LHCN-M2 (cell line): ENCODE data around the gene TULP4. TPM values are rescaled to one million over a fixed set of nuclear protein-coding genes. Genes with fewer than 3 reads are reported as not detected.
"Not testable (repeated sequence)": the region's sequence is repeated elsewhere in the genome, so short reads cannot be mapped to it uniquely, and the experiment has no call there.

Experiments used
- DNase-seq: peaks from one replicate; pipeline ENCODE4 v3.0.0-alpha.2; 2012; ENCODE audit warnings: low read depth
- total RNA-seq: library from RNA; depleted of rRNA; stranded (reverse); fragments of >200 nt; gene quantifications from 2 replicates; pipeline ENCODE4 v1.2.3, GENCODE V29; 2014

TULP4 gene
- total RNA-seq, 1 experiment from 2014 or later, result 95.8 TPM

- DNase-seq, result no peak
Measured at GRCh38 chr6:158387578-158387977, 75.3 kb downstream of the TULP4 start.

DNA sequence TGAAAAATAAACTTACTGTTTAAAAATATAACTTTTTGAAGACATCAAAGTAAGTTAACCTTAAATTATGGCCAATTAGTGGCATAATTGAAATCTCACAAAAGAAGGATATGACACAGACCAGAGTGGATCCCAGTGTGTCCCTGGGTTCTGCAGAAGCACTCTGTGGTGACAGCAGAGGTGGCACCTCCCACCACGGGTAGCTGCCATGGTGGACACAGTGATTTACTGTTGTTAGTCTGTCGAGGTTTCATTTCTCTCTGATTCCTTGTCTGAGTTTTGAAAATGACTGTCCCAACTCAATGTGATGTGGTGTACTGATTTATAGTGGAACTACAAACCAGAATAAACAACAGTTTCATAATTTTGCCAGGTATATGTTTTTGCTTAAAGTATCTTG is 76.5 kb downstream of the TULP4 start:
- no peak for DNase-seq

DNA sequence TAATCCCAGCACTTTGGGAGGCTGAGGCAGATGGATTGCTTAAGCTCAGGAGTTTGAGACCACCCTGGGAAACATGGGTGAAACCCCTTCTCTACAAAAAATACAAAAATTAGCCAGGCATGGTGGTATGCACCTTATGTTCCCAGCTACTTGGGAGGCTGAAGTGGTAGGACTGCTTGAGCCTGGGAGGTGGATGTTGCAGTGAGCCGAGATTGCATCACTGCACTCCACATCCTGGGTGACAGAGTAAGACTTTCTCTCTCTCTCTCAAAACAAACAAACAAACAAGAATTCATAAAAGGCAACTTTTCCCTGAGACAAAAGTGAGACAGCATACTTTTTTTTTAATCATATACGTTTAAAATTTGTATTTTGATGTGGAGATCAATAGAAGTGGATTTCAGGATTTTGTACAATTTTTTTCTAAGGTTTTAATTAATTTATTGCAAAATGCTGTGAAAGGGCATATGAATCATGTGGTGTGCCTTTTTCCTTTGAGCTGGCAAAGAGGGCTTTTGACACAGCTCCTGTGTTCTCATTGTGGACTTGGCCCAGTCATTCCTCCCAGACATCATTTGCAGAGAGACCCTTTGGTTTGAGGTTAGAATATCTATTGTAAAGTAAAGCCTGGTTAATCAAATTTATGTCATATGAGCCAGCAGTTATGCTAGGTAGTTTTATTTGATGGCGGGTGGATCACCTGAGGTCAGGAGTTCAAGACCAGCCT is 77.1 kb downstream of the TULP4 start:
- no peak for DNase-seq

- DNase-seq, result no peak
Measured at GRCh38 chr6:158391276-158391675, 79.0 kb downstream of the TULP4 start.

DNA sequence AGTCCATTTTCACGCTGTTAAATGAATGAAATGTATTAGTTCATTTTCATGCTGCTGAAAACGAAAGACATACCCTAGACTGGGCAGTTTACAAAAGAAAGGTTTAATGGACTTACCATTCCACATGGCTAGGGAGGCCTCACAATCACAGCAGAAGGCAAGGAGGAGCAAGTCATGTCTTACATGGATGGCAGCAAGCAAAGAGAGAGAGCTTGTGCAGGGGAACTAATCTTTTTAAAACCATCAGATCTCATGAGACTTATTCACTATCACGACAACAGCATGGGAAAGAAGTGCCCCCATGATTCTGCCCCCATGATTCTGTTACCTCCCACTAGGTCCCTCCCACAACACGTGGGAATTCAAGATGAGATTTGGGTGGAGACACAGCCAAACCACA is 79.7 kb downstream of the TULP4 start:
- DNase-seq, result not testable (repeated sequence)

DNA sequence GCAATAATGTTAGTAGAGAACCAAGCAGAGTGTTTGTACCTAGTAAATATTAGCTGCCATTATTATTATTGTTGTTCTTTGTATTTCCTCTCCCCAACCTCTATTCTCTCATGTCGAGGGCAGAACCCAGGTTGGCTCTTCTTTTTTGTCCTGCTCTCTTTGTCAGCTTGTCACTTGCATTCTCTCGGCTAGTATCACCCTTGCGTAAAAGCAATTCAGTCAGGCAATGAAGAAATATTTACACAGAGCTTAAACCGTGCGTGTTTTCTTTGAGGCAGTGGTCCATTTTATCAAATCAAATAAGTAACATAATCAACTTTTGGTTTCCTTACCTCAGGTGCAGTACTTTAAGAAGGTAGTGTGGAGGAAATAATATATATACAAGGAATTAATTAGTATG is 83.9 kb downstream of the TULP4 start:
- no peak for DNase-seq

DNA sequence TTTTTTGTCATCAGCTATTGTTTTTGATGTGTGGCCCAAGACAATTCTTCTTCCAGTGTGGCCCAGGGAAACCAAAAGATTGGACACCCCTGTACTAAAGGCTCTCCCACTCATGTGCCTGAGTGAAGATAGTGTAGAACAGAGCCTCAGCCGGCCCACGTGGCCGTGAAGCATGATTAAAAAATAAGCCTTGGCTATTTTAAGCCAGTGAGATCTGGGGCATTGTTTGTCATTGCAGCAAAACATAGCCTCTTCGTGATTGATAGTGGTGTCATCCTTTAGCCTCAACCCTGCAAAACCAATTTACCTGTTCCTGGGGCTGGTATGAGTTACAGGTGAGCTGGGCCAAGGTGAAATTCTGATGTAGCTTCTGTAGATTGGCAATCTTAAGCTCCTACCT is 85.3 kb downstream of the TULP4 start:
- no peak for DNase-seq

GRCh38 chr6:158398252-158399024 is 86.2 kb downstream of the TULP4 start:
- no peak for DNase-seq

- DNase-seq, result no peak
Measured at GRCh38 chr6:158399040-158399700, 86.9 kb downstream of the TULP4 start.

DNA sequence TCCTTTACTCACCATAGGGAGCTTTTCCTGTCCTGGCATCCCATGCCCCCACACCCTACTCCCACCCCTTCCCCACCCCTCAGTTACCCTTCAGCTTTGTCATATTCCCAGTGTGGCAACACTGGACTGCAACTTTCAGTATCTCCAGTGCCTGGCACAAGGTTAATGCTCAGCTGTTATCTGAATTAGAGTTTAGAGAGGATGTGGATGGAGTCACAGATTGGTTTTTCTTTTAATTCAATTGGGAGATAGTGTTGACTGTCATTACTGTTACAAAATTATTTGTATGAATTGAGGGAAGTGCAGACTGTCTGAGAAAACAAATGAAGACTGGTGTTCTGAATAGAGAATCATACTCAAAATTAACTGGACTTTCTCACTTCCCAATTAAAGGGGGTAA is 89.9 kb downstream of the TULP4 start:
- DNase-seq, result no peak

- DNase-seq, result peak; percentile 69
Measured at GRCh38 chr6:158405321-158405831, 93.1 kb downstream of the TULP4 start.

- peak; percentile 84 for DNase-seq
Measured at GRCh38 chr6:158405933-158406332, 93.7 kb downstream of the TULP4 start.

DNA sequence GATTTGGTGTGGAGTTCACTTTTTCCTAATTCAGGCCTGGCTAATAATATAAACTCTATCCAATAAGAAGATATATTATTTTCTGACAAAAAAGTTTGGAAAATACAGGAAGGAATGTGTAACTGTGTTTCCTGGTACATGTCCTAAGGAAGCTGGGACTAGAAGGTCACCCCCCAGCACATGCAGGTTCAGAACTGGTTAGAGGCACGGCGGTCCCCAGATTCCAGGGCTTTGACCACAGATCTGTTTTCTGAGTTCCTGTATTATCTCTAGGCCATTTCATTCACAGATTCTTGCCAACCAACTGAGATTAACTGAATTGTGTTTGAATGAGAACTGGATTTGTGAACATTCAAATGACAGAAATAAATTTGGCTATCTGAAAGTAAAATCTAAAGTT is 94.5 kb downstream of the TULP4 start:
- no peak for DNase-seq

DNA sequence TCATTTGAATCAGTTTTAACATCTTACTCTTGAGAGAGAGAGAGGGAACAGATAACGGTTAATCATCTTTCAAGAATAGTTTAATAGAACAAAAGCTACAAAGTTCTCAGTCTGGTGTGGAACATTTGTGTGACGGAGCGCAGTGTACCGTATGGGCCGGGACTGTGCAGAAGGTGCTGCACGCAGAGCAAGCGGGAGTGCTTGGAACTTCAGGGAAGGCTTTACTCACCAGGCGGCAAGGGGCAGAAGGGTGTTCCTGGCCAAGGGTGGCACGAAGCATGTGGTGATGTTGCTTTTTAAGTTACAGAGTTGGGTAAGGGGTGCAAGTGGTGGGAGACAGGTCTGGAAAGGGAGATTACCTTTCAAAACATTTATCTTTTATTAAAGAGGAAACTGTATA is 95.7 kb downstream of the TULP4 start:
- DNase-seq, result no peak

- peak; percentile 70 for DNase-seq
Measured at GRCh38 chr6:158408552-158409130, 96.4 kb downstream of the TULP4 start.

DNA sequence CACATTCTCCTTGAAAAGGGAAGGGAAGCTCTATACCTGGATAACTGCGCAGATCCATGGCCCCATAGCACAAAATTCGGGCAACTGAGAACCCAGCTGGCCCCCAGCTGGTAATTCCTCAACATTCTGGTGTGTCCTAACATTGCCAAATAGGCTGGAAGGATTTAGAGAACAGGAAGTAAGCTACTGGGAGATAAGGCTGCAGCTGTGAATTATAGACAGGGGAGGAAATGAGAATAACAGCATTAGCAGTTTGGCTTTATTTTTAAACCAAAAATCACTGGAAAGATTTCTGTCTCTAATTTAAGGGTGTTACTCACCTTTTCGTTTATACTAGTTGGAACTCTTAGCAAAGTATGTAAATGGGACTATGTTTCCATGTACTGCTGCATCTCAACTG is 97.2 kb downstream of the TULP4 start:
- DNase-seq, result peak; percentile 65

DNA sequence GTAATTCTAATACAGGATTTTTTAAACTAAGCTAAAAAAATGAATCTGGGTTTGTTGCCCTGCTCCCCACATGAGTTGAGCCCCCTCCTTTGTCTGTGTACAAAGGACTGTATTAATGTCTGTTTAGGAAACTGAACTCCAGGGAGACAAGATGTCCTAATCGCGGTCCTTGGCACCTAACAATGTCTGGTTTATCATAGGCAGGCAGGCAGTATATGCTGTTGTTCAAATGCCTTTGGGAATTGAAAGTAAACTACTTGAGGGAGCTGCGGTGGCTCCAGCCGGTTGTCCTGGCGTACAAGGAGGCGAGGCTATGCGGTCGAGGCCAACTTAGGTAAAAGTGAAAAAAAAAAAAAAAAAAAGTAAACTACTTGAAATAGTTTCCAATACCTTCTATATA is 98.5 kb downstream of the TULP4 start:
- DNase-seq, result no peak

- peak; percentile 44 for DNase-seq
Measured at GRCh38 chr6:158411998-158412397, 99.7 kb downstream of the TULP4 start.

DNA sequence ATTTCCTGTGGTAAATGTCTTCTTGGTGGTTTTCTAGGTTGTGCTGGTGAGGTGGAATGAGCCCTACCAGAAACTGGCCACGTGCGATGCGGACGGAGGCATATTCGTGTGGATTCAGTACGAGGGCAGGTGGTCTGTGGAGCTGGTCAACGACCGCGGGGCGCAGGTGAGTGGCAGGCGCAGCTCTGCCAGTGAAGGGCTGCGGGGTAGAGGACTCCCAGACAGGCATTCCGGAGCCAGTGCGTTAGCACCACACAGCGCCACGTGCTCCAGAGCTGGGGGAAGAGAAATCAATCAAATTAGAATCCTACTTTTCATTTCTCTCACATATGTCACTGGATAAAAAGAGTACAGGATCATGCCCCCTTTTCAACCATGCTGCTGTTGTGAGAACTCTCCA is 100.8 kb downstream of the TULP4 start:
- DNase-seq, result no peak

GRCh38 chr6:158413814-158414565 is 101.7 kb downstream of the TULP4 start:
- DNase-seq, result no peak

DNA sequence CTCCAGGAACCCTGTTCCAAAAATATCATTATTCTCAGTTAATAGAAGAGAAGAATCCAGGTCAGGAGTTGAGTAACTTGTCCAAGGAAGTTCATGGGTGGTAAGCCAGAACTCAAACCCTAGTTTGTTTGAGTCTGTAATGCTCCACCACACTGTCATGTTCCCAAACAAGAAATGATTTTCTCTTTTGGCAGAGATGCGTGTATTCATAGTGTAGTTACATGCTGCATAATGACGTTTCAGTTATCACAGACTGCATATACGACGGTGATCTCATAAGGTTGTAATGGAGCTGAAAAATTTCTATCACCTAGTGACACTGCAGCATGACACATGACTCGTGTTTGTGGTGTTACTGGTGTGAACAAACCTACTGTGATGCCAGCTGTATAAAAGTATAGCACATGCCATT is 102.6 kb downstream of the TULP4 start:
- DNase-seq, result peak; percentile 54
